HFFc6 (cell line): ENCODE results near the gene ZNF473. TPM values are rescaled to one million over a fixed set of nuclear protein-coding genes. Genes with fewer than 3 reads are reported as not detected.

Experiments used
- DNase-seq: peaks from one replicate; pipeline ENCODE4 v3.0.0-alpha.2; 2018
- H3K27ac Mint-ChIP-seq: 2 replicates; pipeline ENCODE4 v1.8.0; 2020; ENCODE audit warnings: mild to moderate bottlenecking, mixed read lengths
- H3K27me3 Mint-ChIP-seq: 2 replicates; pipeline ENCODE4 v1.8.0; 2021; ENCODE audit warnings: mild to moderate bottlenecking, moderate library complexity, mixed read lengths; ENCODE audit not compliant: insufficient read depth
- H3K36me3 Mint-ChIP-seq: 2 replicates; pipeline ENCODE4 v1.8.0; 2021; ENCODE audit warnings: low read depth, mixed read lengths
- H3K4me1 Mint-ChIP-seq: 2 replicates; pipeline ENCODE4 v1.8.0; 2020; ENCODE audit warnings: low read depth, mixed read lengths
- H3K4me3 Mint-ChIP-seq: 2 replicates; pipeline ENCODE4 v1.8.0; 2020; ENCODE audit warnings: mild to moderate bottlenecking, moderate library complexity, mixed read lengths
- H3K9me3 Mint-ChIP-seq: 2 replicates; pipeline ENCODE4 v1.8.0; 2020; ENCODE audit warnings: mild to moderate bottlenecking, mixed read lengths
- total RNA-seq, 6 experiments: library from RNA; stranded (reverse); fragmentation: NEBNext Ultra II Directional; extraction: Animal tissue kit (Norgen Biotek cat#: 25700); gene quantifications; 2 replicates in 1 of 6; 3 replicates in 5 of 6; pipeline ENCODE4 v1.2.3, GENCODE V29; 2021
- TF ChIP-seq, protein P1 (sequence below): fragments of 200-600 bp; sonication (generic); IDR thresholded peaks from 2 replicates; pipeline ENCODE4 v1.5.0; 2021; ENCODE audit warnings: antibody characterized with exemption, mild to moderate bottlenecking

ZNF473 gene
- total RNA-seq, 6 experiments from 2014 or later = 5.4 to 7.4 (median 6.6) TPM

DNA sequence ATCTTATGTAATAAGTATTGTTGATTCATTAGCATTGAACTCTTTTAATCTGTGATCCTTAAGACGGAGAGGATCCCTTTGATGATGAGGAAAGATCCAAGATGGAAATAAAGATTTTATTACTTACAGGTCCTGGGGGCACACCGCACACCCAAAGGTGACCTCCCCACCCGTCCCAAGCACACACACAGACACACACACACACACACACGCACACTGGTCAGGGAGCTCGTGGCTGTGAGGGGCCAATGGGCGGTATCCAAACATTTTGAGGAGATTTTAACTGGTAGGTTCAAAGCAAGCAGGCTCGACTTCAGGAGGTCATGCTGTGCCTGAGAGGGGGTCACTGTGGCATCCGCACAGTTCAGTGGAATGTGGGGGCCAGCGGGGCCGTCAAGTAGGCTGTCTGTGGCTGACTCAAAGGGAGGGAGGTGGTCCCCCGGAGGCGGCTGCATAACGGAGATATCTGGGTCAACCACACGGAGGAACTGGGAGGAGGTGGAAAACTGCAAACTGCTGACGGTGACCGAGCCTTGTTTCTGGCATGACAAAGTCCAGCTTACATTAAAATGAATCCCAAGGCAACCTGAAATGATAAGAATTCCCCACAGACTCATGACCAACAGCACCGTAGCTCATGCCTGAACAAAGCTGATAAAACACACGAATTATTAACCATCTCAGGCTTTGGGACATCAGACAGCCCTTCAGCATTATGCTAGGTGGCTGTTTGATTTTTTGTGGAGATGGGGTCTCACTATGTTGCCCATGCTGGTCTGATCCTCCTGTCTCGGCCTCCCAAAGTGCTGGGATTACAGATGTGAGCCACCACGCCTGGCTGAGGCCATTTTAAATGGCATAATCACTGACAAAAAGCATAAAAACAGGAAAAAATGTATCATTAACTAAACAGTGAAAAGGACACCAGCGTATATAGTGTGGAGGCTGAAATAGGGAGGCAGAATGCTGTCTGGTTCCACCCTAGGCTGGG lies 43.9 kb upstream of the ZNF473 start:
- TF ChIP-seq, protein P1, sequence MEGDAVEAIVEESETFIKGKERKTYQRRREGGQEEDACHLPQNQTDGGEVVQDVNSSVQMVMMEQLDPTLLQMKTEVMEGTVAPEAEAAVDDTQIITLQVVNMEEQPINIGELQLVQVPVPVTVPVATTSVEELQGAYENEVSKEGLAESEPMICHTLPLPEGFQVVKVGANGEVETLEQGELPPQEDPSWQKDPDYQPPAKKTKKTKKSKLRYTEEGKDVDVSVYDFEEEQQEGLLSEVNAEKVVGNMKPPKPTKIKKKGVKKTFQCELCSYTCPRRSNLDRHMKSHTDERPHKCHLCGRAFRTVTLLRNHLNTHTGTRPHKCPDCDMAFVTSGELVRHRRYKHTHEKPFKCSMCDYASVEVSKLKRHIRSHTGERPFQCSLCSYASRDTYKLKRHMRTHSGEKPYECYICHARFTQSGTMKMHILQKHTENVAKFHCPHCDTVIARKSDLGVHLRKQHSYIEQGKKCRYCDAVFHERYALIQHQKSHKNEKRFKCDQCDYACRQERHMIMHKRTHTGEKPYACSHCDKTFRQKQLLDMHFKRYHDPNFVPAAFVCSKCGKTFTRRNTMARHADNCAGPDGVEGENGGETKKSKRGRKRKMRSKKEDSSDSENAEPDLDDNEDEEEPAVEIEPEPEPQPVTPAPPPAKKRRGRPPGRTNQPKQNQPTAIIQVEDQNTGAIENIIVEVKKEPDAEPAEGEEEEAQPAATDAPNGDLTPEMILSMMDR = no peak
- DNase-seq = no peak
- peaks cover 20% of the 10 kb centered on the region for H3K36me3 Mint-ChIP-seq
- peaks cover 2% of the 10 kb centered on the region for H3K4me1 Mint-ChIP-seq
- no peak overlapping the region for H3K4me3 Mint-ChIP-seq
- no peaks in the 10 kb centered on the region for H3K9me3 Mint-ChIP-seq
- H3K27ac Mint-ChIP-seq = no peak overlapping the region
- H3K27me3 Mint-ChIP-seq = peaks cover 3% of the 10 kb centered on the region; the same call in 1 of the 2 replicates

DNA sequence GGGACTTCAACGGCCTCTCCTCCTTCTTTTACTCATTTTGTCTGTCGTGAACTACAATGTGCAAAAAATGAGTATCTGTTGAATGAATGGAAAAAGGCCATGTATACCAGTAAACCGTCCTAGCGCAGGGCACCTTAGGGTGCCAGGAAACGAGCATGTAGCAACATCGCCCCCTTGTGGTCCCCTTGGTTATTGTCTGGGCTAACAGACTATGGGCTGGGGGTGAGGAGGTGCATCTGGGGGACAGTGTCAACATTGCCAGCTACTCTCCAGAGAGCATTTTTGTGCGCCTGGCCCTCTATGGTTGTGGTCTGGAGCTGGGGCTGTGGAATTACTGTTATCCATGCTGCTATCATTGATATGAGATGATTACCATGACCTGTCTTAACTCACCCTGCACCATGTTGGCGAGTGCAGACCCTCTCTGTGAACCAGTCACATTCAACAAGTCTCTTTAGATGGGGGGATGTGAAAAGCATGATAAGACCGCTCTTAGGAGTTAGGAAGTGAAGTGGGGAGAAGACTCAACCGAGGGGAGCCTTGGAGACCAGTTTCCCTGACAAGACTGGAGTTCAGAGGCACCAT lies 42.1 kb upstream of the ZNF473 start:
- peak; percentile 12 for DNase-seq
- Mint-ChIP-seq H3K9me3 (no peaks in the 10 kb centered on the region), H3K4me3 (no peak overlapping the region), H3K4me1 (peaks cover 13% of the 10 kb centered on the region), H3K27ac (no peak overlapping the region), H3K27me3 (peaks cover 3% of the 10 kb centered on the region; the same call in 1 of the 2 replicates), H3K36me3 (peaks cover 32% of the 10 kb centered on the region)
- TF ChIP-seq, protein P1 = peak; percentile 95

DNA sequence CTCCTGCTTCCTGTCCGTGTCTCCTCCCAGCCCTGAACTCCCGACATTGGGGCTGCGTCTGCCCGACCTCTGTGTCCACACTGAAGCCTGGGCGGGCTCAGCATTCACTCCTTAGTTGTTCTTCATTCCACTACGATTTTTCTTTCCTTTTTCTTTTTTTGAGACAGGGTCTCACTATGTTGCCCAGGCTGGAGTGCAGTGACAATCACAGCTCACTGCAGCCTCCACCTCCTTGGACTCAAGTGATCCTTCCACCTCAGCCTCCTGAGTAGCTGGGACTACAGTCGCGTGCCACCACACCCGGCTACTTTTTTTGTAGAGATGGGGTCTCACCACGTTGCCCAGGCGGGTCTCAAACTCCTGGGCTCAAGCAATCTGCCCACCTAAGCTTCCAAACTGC lies 41.3 kb upstream of the ZNF473 start:
- no peak overlapping the region for H3K4me3 Mint-ChIP-seq
- peaks cover 21% of the 10 kb centered on the region for H3K4me1 Mint-ChIP-seq
- H3K27ac Mint-ChIP-seq = no peak overlapping the region
- TF ChIP-seq, protein P1 = no peak
- no peak for DNase-seq
- peaks cover 33% of the 10 kb centered on the region for H3K36me3 Mint-ChIP-seq
- H3K9me3 Mint-ChIP-seq = no peaks in the 10 kb centered on the region
- peaks cover 3% of the 10 kb centered on the region; the same call in 1 of the 2 replicates for H3K27me3 Mint-ChIP-seq

DNA sequence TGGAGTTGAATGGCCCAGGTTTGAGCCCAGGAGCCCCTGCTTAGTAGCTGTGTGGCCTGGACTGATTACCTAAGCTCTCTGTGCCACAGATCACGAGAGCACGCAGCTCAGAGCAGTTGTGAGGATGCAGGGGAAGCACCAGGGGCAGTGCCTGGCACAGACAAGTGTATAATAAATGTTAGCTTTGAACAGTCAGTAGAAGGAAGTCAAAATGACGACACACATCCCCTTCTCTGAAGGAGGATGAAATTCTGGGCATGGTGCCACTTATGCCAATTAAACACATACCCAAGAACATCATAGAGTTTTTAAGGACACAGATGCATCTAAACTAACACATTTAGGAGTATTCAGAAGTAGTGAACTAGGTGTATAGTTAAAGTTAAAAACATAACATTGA lies 39.9 kb upstream of the ZNF473 start:
- Mint-ChIP-seq H3K27ac (no peak overlapping the region), H3K36me3 (peaks cover 42% of the 10 kb centered on the region), H3K27me3 (peaks cover 3% of the 10 kb centered on the region), H3K4me3 (no peak overlapping the region), H3K4me1 (peaks cover 22% of the 10 kb centered on the region), H3K9me3 (no peaks in the 10 kb centered on the region)
- DNase-seq = no peak
- TF ChIP-seq, protein P1 = no peak

DNA sequence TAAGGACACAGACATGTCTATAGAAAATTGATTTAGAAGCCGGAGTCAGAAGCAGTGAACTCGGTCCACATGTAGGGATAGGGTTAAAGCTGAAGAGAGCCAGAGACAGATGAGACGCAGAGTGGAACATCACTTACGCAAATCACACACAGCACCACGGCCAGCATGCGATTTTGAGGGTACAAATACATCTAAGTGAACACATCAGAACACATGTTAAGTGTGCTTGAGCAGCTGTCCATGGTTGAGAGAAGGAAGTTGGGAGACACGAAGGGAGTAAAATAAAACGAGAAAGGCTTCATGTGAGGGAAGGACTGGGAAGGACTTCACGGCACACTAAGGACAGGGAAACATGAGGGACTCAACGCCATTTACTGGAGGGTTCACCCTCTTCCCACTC lies 39.5 kb upstream of the ZNF473 start:
- Mint-ChIP-seq H3K4me3 (no peak overlapping the region), H3K27ac (no peak overlapping the region), H3K36me3 (peaks cover 47% of the 10 kb centered on the region), H3K9me3 (no peaks in the 10 kb centered on the region), H3K27me3 (peaks cover 3% of the 10 kb centered on the region), H3K4me1 (peaks cover 22% of the 10 kb centered on the region)
- TF ChIP-seq, protein P1 = no peak
- no peak for DNase-seq
